ENCODE measurements around the gene SPECC1. TPM values are rescaled to one million over a fixed set of nuclear protein-coding genes. Genes with fewer than 3 reads are reported as not detected.
A peak's percentile ranks its signal among the peaks of the same experiment; 100 is the strongest.

The SPECC1 gene
- total and polyA plus RNA-seq, 2 donors (not counting 1 experiment from before 2014, with no cell fraction given), result 13.4 to 30.9 TPM

- H3K9me3 ChIP-seq (ENCODE audit: control insufficient read depth, insufficient read depth, low read depth, low read length), result no peaks in the 10 kb centered on the region
- H3K4me3 ChIP-seq (replicated peaks in 1 of 4; ENCODE audit: control extremely low read depth in 1 of 4, insufficient read depth in 1 of 4, low read depth in 3 of 4, low read length in 4 of 4), result peak overlapping the region; percentile 43 to 77 (median 71)
- peak overlapping the region; percentile 99 for H3K4me2 ChIP-seq (ENCODE audit: extremely low read depth, insufficient read depth, low read length)
- DNase-seq (ENCODE audit: low read depth in 2 of 2), result no peak
- H3K27me3 ChIP-seq (ENCODE audit: control insufficient read depth, insufficient read depth, low read length), result peaks cover 9% of the 10 kb centered on the region
- peak overlapping the region; percentile 32 for H3K9ac ChIP-seq (ENCODE audit: insufficient read depth, low read length)
- H2AFZ ChIP-seq (ENCODE audit: low read length), result peak overlapping the region; percentile 94
- H3K4me1 ChIP-seq (ENCODE audit: control insufficient read depth, extremely low read depth, insufficient read depth, low read length), result peaks cover 3% of the 10 kb centered on the region
- no peak overlapping the region for H3K27ac ChIP-seq (ENCODE audit: insufficient read depth, low read length)
- no peaks in the 10 kb centered on the region for H3K79me2 ChIP-seq (ENCODE audit: control insufficient read depth, insufficient read depth, low read length)
- no peaks in the 10 kb centered on the region for H3K36me3 ChIP-seq (ENCODE audit: control insufficient read depth, insufficient read depth, low read length)
- no peaks in the 10 kb centered on the region for H4K20me1 ChIP-seq (ENCODE audit: control insufficient read depth, extremely low read depth, insufficient read depth, low read length)
- TF ChIP-seq, protein P1, sequence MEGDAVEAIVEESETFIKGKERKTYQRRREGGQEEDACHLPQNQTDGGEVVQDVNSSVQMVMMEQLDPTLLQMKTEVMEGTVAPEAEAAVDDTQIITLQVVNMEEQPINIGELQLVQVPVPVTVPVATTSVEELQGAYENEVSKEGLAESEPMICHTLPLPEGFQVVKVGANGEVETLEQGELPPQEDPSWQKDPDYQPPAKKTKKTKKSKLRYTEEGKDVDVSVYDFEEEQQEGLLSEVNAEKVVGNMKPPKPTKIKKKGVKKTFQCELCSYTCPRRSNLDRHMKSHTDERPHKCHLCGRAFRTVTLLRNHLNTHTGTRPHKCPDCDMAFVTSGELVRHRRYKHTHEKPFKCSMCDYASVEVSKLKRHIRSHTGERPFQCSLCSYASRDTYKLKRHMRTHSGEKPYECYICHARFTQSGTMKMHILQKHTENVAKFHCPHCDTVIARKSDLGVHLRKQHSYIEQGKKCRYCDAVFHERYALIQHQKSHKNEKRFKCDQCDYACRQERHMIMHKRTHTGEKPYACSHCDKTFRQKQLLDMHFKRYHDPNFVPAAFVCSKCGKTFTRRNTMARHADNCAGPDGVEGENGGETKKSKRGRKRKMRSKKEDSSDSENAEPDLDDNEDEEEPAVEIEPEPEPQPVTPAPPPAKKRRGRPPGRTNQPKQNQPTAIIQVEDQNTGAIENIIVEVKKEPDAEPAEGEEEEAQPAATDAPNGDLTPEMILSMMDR (conservative IDR thresholded peaks at IDR 0.05 in 1 of 2, IDR thresholded peaks at IDR 0.05 in 1 of 2; ENCODE audit: low read depth in 1 of 2, low read length in 2 of 2), result peak in 1 of 2 donors; percentile 87
- no peak for TF ChIP-seq EZH2 (IDR thresholded peaks at IDR 0.05; ENCODE audit: low read length, missing control alignments)
Observed at GRCh38 chr17:20009052-20009301, 182 bp upstream of the SPECC1 start.

DNA sequence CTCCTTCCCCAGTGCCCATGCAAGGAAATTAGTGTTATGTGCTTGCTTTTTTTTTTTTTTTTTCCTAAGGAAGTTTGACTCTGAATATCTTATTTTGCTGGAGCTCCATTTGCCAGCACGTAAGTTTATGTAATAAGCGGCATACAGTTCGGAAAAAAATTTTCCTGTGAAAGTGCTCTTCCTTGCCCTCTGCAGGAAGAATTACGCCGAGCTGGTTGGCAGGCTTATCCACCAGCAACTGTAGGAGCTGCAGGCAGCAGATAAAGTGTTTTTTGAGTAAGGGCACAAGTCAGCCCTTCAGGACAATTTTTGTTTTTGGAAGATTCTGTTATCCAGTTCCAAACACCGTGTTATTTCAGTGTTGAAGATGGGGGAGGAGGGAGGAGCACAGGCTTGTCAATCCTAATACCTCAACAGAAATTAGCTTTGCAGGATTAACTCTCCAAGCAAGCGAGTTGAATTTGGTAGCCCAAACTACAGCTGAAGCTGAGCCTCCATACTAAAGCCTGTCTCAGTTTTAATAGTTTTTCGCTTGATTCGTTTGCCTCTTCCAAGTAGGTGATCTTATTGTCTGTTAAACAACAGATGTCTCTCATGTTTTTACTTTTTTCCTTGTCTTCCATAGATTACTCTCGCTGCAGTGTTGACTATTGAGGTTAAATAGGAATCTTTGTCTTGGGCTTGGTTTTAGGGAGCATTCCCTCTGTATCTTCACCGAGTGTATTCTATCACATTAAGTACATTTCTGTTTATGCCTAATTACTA lies 1.1 kb downstream of the SPECC1 start:
- H3K27ac ChIP-seq (ENCODE audit: insufficient read depth, low read length), result no peak overlapping the region
- H3K27me3 ChIP-seq (ENCODE audit: control insufficient read depth, insufficient read depth, low read length), result peaks cover 9% of the 10 kb centered on the region
- H3K4me3 ChIP-seq (replicated peaks in 1 of 4; ENCODE audit: control extremely low read depth in 1 of 4, insufficient read depth in 1 of 4, low read depth in 3 of 4, low read length in 4 of 4), result peak overlapping the region in 2 of 4 experiments; percentile 8 to 74
- no peaks in the 10 kb centered on the region for H3K79me2 ChIP-seq (ENCODE audit: control insufficient read depth, insufficient read depth, low read length)
- no peak overlapping the region for H2AFZ ChIP-seq (ENCODE audit: low read length)
- no peaks in the 10 kb centered on the region for H4K20me1 ChIP-seq (ENCODE audit: control insufficient read depth, extremely low read depth, insufficient read depth, low read length)
- no peak overlapping the region for H3K9ac ChIP-seq (ENCODE audit: insufficient read depth, low read length)
- no peaks in the 10 kb centered on the region for H3K9me3 ChIP-seq (ENCODE audit: control insufficient read depth, insufficient read depth, low read depth, low read length)
- DNase-seq (ENCODE audit: low read depth in 2 of 2), result peak; percentile 55 to 75
- no peaks in the 10 kb centered on the region for H3K36me3 ChIP-seq (ENCODE audit: control insufficient read depth, insufficient read depth, low read length)
- peak overlapping the region; percentile 90 for H3K4me2 ChIP-seq (ENCODE audit: extremely low read depth, insufficient read depth, low read length)
- peaks cover 3% of the 10 kb centered on the region for H3K4me1 ChIP-seq (ENCODE audit: control insufficient read depth, extremely low read depth, insufficient read depth, low read length)
- TF ChIP-seq EZH2 (IDR thresholded peaks at IDR 0.05; ENCODE audit: low read length, missing control alignments), result no peak
- TF ChIP-seq, protein P1 (conservative IDR thresholded peaks at IDR 0.05 in 1 of 2, IDR thresholded peaks at IDR 0.05 in 1 of 2; ENCODE audit: low read depth in 1 of 2, low read length in 2 of 2), result peak; percentile 54 to 69

DNA sequence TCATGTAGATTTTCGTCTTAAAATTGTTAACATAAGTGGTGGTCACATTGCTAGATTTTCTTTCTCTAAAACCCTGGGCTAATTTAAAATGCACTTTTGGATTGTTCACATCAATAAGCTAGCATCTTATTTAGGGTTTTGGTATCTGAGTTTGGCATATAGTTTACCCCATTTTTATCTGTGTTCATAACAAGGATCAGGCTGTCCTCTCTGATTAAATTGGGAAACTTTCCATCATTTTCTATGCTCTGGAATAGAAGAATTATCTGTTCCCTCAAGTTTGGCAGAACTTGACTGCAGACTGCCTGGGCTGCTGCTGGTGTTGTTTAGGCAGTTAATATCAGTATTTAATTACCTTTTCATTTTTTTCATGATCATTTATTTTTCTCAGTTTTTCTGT lies 1.8 kb downstream of the SPECC1 start:
- H2AFZ ChIP-seq (ENCODE audit: low read length), result no peak overlapping the region
- TF ChIP-seq EZH2 (IDR thresholded peaks at IDR 0.05; ENCODE audit: low read length, missing control alignments), result no peak
- TF ChIP-seq, protein P1 (conservative IDR thresholded peaks at IDR 0.05 in 1 of 2, IDR thresholded peaks at IDR 0.05 in 1 of 2; ENCODE audit: low read depth in 1 of 2, low read length in 2 of 2), result no peak
- no peaks in the 10 kb centered on the region for H3K36me3 ChIP-seq (ENCODE audit: control insufficient read depth, insufficient read depth, low read length)
- H4K20me1 ChIP-seq (ENCODE audit: control insufficient read depth, extremely low read depth, insufficient read depth, low read length), result no peaks in the 10 kb centered on the region
- DNase-seq (ENCODE audit: low read depth in 2 of 2), result no peak
- no peak overlapping the region for H3K4me2 ChIP-seq (ENCODE audit: extremely low read depth, insufficient read depth, low read length)
- no peaks in the 10 kb centered on the region for H3K79me2 ChIP-seq (ENCODE audit: control insufficient read depth, insufficient read depth, low read length)
- H3K9me3 ChIP-seq (ENCODE audit: control insufficient read depth, insufficient read depth, low read depth, low read length), result no peaks in the 10 kb centered on the region
- H3K27ac ChIP-seq (ENCODE audit: insufficient read depth, low read length), result no peak overlapping the region
- peaks cover 3% of the 10 kb centered on the region for H3K4me1 ChIP-seq (ENCODE audit: control insufficient read depth, extremely low read depth, insufficient read depth, low read length)
- H3K9ac ChIP-seq (ENCODE audit: insufficient read depth, low read length), result no peak overlapping the region
- peaks cover 9% of the 10 kb centered on the region for H3K27me3 ChIP-seq (ENCODE audit: control insufficient read depth, insufficient read depth, low read length)
- no peak overlapping the region for H3K4me3 ChIP-seq (replicated peaks in 1 of 4; ENCODE audit: control extremely low read depth in 1 of 4, insufficient read depth in 1 of 4, low read depth in 3 of 4, low read length in 4 of 4)

Data from fibroblast of lung (primary cell).